ENCODE results near the gene HARBI1. TPM values are rescaled to one million over a fixed set of nuclear protein-coding genes. Genes with fewer than 3 reads are reported as not detected.

Gene HARBI1
- total RNA-seq, 2 experiments from 2014 or later, result 2.8 to 3.1 TPM

DNA sequence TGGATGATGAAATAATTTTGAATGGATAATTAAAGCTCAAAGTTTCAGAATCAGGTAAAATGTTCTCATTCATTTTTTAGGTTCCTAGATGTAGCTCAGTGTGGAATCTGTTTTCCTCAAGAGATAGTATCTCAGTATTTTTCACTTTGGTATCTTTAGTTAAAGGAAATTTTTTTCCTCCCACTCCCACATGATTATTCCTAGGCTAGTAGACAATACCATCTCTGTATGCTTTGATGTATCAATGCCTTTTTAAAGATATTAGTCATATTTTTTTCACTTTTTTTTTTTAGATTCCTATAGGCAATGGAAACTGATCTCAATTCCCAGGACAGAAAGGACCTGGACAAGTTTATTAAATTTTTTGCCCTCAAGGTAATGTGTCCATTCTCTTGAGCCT lies 27.0 kb upstream of the HARBI1 start:
- CTCF ChIA-PET, result interaction anchor here (0.6 to 0.7 kb wide), 3 partner anchors 14 to 154 kb away, joined by 3 to 5 read pairs (median 3); no protein-coding TSS in a partner anchor
- DNase-seq, result no peak
- no peak overlapping the region for H3K27ac Mint-ChIP-seq
- H3K36me3 Mint-ChIP-seq (ENCODE audit: low read depth), result peaks cover 16% of the 10 kb centered on the region
- intact Hi-C loops (cut with micrococcal nuclease), result no loop called here
- peaks cover 5% of the 10 kb centered on the region for H3K4me1 Mint-ChIP-seq (ENCODE audit: low read depth)
- H3K4me3 Mint-ChIP-seq, result no peak overlapping the region
- H3K27me3 Mint-ChIP-seq (ENCODE audit: low read depth), result no peaks in the 10 kb centered on the region
- H3K9me3 Mint-ChIP-seq, result no peaks in the 10 kb centered on the region

DNA sequence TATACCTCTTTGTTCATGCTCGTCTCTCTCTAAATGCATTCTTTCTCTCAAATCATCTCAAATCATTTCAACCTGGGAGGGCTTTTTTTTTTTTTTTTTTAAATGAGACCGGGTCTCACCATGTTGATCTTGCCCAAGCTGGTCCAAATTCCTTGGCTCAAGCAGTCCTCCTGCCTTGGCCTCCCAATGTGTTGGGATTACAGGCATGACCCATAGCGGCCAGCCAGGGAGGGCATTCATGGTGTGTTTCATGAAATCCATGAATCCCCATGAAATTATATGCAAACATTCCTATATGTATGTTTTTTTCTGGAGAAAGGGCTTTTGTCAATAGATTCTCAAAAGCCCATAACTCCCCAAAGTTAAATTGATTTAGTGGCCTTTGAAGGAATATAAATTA lies 26.5 kb upstream of the HARBI1 start:
- Mint-ChIP-seq H3K9me3 (no peaks in the 10 kb centered on the region), H3K4me3 (no peak overlapping the region), H3K27ac (no peak overlapping the region), H3K27me3 (ENCODE audit: low read depth) (no peaks in the 10 kb centered on the region), H3K36me3 (ENCODE audit: low read depth) (peaks cover 16% of the 10 kb centered on the region), H3K4me1 (ENCODE audit: low read depth) (peaks cover 5% of the 10 kb centered on the region)
- CTCF ChIA-PET, result interaction anchor here (0.6 to 1.5 kb wide), 2 partner anchors 115 to 154 kb away, joined by 3 read pairs; no protein-coding TSS in a partner anchor
- intact Hi-C loops (cut with micrococcal nuclease), result no loop called here
- DNase-seq, result no peak

DNA sequence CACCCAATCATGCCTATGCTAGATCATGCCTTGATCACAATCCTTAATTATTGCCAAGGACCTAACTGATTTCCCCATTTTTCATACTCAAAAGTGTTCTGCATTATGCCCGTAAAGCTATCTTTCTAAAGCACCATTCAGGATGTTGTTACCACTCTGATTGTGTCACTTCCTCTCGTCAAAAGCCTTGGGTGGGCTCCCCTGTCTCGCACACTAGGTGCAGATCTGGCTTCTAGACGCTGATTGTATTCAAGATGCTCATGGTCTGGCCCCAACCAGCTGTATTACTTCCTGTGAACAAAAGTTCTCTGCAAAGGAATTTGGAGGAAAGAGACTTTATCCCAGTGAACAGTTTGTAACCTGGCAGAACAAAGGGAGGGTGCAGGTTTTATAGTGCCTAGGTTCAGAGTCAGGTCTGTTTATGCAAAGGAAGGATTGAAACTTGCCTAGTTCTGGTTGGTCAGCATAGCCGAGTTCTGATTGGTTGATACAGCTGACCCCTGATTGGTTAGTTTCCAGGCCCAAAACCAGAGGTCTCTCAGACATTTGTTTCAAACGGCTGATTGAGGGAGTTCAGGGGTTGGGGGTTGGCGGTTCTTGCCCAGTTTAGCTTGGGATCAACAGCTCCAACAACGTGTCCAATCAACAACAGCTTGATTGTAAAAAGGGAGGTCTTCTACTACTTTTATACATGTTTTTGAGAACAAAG lies 25.8 kb upstream of the HARBI1 start:
- intact Hi-C loops (cut with micrococcal nuclease), result no loop called here
- peaks cover 5% of the 10 kb centered on the region for H3K4me1 Mint-ChIP-seq (ENCODE audit: low read depth)
- no peaks in the 10 kb centered on the region for H3K27me3 Mint-ChIP-seq (ENCODE audit: low read depth)
- H3K4me3 Mint-ChIP-seq, result no peak overlapping the region
- DNase-seq, result no peak
- no peaks in the 10 kb centered on the region for H3K9me3 Mint-ChIP-seq
- peaks cover 18% of the 10 kb centered on the region for H3K36me3 Mint-ChIP-seq (ENCODE audit: low read depth)
- no peak overlapping the region for H3K27ac Mint-ChIP-seq
- CTCF ChIA-PET, result interaction anchor here (1.5 kb wide), 1 partner anchor 115 kb away, joined by 3 read pairs; no protein-coding TSS in a partner anchor

DNA sequence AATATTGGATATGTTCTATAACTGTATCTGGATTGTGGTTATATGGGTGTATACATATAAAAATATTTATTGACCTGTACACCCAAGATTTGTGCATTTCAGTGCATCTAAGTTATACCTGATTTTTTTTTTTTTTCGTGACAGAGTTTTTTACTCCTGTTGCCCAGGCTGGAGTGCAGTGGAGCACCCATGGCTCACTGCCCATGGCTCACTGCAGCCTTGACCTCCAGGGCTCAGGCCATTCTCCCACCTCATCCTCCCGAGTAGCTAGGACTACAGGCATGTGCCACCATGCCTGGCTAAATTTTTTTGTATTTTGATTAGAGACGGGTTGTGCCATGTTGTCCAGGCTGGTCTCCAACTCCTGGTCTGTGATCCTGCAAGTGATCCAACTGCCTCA lies 24.6 kb upstream of the HARBI1 start:
- intact Hi-C loops (cut with micrococcal nuclease), result no loop called here
- no peak for DNase-seq
- CTCF ChIA-PET, result no interaction called here
- H3K4me1 Mint-ChIP-seq (ENCODE audit: low read depth), result peaks cover 5% of the 10 kb centered on the region
- H3K4me3 Mint-ChIP-seq, result no peak overlapping the region
- H3K9me3 Mint-ChIP-seq, result no peaks in the 10 kb centered on the region
- H3K27me3 Mint-ChIP-seq (ENCODE audit: low read depth), result no peaks in the 10 kb centered on the region
- no peak overlapping the region for H3K27ac Mint-ChIP-seq
- peaks cover 18% of the 10 kb centered on the region for H3K36me3 Mint-ChIP-seq (ENCODE audit: low read depth)

DNA sequence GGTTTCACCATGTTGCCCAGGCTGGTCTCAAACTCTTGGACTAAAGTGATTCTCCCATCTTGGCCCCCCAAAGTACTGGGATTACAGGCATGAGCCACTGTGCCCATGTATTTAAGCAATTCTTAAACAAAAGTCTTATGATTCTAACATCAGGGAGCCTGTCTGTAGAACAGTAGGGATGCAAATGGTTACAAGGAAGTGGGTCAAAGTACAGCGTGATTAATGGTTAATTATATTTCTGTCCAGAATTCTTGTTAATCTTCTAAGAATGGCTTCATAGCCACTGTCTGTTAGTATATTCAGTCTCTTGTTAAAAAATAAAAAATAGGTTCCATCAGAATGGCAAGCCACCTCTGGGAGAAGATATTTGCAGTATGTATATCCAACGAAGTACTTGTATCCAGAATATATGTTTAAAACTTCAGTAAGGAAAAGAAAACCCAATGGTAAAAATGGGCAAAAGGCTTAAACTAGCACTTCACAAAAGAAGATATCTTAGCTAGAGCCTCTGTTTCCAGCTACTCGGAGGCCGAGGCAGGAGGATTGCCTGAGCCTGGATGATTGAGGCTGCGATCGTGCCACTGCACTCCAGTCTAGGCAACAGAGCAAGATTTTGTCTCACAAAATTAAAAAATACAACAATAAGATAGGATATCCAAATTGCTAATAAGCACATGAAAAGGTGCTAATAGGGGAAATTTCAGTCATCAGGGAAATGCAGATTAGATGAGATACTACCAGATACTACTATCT lies 23.2 kb upstream of the HARBI1 start:
- DNase-seq, result no peak
- Mint-ChIP-seq H3K36me3 (ENCODE audit: low read depth) (peaks cover 14% of the 10 kb centered on the region), H3K4me1 (ENCODE audit: low read depth) (peaks cover 5% of the 10 kb centered on the region), H3K9me3 (no peaks in the 10 kb centered on the region), H3K4me3 (no peak overlapping the region), H3K27ac (no peak overlapping the region), H3K27me3 (ENCODE audit: low read depth) (no peaks in the 10 kb centered on the region)
- CTCF ChIA-PET, result no interaction called here
- intact Hi-C loops (cut with micrococcal nuclease), result no loop called here

DNA sequence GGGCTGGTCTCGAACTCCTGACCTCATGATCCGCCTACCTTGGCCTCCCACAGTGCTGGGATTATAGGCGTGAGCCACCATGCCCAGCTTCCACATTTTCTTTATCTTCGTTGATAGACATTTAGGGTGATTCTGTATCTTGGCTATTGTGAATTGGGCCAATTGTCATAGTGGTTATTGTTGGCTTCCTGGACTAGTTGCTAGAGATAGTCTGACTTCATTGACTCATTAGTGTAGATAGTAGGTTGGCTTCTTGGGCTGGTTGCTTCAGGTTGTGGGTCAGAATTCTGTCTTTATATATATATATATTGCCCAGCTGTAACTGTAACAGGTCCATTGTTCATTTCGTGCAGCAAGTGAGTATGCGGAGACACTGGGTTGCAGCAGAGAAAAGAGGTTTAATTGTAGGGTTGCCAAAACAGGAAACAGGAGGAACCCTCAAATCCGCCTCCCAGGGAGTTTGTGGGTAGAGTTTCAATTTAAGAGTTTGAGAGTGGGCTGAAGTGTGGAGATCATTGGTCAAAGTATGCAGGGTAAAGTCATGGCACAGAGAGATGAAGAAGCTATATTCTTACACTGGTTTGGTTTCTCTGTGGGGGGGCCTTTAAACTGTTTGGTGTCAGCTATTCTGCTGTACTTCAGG lies 22.3 kb upstream of the HARBI1 start:
- no peak for DNase-seq
- Mint-ChIP-seq H3K27ac (no peak overlapping the region), H3K27me3 (ENCODE audit: low read depth) (no peaks in the 10 kb centered on the region), H3K4me1 (ENCODE audit: low read depth) (peaks cover 5% of the 10 kb centered on the region), H3K9me3 (no peaks in the 10 kb centered on the region), H3K4me3 (no peak overlapping the region), H3K36me3 (ENCODE audit: low read depth) (peaks cover 14% of the 10 kb centered on the region)
- intact Hi-C loops (cut with micrococcal nuclease), result no loop called here
- CTCF ChIA-PET, result interaction anchor here (0.6 to 0.7 kb wide), 2 partner anchors 12 to 376 kb away, joined by 3 read pairs; no protein-coding TSS in a partner anchor

DNA sequence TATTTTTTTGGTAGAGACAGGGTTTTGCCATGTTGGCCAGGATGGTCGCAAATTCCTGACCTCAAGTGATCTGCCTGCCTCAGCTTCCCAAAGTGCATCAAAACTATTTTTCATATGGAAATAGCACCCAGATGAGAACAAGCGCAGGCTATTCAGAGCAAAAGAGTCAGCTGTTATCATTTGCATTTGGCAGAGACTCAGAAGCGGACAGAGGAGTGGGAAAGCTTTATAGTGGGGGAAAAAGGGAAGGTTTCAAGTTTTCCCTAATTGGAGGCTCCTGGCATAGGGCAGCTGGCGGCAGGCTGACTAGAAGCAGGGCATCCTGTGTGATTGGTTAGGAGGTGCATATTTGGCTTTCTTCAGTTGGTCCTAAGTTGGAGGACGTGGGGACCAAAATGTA lies 20.5 kb upstream of the HARBI1 start:
- CTCF ChIA-PET, result interaction anchor here (0.5 kb wide), 1 partner anchor 198 kb away, joined by 3 read pairs; no protein-coding TSS in a partner anchor
- intact Hi-C loops (cut with micrococcal nuclease), result no loop called here
- no peak overlapping the region for H3K27ac Mint-ChIP-seq
- no peaks in the 10 kb centered on the region for H3K9me3 Mint-ChIP-seq
- H3K4me3 Mint-ChIP-seq, result no peak overlapping the region
- no peaks in the 10 kb centered on the region for H3K27me3 Mint-ChIP-seq (ENCODE audit: low read depth)
- no peak for DNase-seq
- H3K36me3 Mint-ChIP-seq (ENCODE audit: low read depth), result peaks cover 12% of the 10 kb centered on the region
- peaks cover 5% of the 10 kb centered on the region for H3K4me1 Mint-ChIP-seq (ENCODE audit: low read depth)

DNA sequence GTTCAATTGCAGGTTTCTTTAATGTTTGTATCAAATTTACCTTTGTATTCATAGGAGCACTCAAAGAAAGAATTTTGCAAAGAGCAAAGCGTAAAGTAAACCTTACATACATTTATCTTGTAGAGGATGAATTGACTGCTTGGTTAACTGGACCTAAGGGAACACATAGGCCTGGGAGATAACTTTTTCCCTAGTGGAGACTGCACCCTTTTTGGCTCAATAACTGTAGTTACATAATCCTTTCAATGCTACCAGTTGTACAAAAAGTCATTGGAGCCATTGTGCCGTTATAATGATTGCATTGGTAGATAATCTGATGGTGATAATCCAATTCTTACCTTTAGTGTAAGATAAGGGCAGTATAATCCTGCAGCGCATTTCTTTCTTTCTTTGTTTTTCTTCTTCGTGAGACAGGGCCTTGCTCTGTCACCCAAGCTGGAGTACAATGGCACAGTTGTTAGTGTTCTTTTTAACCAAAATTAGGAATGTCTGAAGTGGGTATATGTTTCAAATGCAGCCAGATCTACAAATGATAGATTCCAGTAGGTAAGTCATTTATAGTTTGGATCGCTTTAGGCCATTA lies 18.6 kb upstream of the HARBI1 start:
- Mint-ChIP-seq H3K36me3 (ENCODE audit: low read depth) (peaks cover 15% of the 10 kb centered on the region), H3K27ac (no peak overlapping the region), H3K27me3 (ENCODE audit: low read depth) (no peaks in the 10 kb centered on the region), H3K9me3 (no peaks in the 10 kb centered on the region), H3K4me3 (no peak overlapping the region), H3K4me1 (ENCODE audit: low read depth) (peaks cover 5% of the 10 kb centered on the region)
- intact Hi-C loops (cut with micrococcal nuclease), result no loop called here
- DNase-seq, result no peak
- CTCF ChIA-PET, result no interaction called here

DNA sequence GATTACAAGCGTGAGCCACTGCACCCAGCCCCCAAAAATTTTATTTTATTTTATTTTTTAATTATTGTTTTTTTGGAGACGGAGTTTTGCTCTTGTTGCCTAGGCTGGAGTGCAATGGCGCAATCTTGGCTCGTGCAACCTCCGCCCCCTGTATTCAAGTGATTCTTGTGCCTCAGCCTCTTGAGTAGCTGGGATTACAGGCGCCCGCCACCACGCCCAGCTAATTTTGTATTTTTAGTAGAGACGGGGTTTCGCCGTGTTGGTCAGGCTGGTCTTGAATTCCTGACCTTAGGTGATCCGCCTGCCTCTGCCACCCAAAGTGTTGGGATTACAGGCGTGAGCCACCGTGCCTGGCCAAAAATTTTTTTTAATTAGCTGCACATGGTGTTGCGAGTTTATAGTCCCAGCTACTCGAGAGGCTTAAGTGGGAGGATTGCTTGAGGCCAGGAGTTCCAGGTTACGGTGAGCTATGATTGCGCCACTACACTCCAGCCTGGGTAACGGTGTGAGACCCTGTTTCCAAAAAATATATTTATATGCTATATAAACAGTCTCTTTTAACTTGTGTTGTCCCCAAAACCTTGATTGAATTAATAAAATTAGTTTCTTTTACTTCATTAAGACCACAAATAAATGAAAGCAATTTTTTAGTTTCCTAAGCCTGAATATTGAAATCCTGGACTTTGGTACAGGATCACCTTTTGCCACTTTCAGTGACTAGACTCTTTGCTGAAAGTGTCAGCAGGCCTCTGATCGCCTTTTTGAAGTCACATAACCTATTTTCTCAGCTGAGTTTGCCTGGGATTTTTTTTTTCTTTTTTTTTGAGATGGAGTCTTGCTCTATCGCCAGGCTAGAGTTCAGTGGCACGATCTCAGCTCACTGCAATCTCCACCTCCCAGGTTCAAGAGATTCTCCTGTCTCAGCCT lies 16.5 kb upstream of the HARBI1 start:
- H3K27me3 Mint-ChIP-seq (ENCODE audit: low read depth), result no peaks in the 10 kb centered on the region
- no peak overlapping the region for H3K4me3 Mint-ChIP-seq
- H3K27ac Mint-ChIP-seq, result no peak overlapping the region
- no peaks in the 10 kb centered on the region for H3K9me3 Mint-ChIP-seq
- H3K36me3 Mint-ChIP-seq (ENCODE audit: low read depth), result peaks cover 13% of the 10 kb centered on the region
- CTCF ChIA-PET, result interaction anchor here (0.6 to 1.2 kb wide), 4 partner anchors 15 to 241 kb away, joined by 3 to 5 read pairs (median 4); no protein-coding TSS in a partner anchor
- H3K4me1 Mint-ChIP-seq (ENCODE audit: low read depth), result no peaks in the 10 kb centered on the region
- DNase-seq, result no peak
- intact Hi-C loops (cut with micrococcal nuclease), result no loop called here

DNA sequence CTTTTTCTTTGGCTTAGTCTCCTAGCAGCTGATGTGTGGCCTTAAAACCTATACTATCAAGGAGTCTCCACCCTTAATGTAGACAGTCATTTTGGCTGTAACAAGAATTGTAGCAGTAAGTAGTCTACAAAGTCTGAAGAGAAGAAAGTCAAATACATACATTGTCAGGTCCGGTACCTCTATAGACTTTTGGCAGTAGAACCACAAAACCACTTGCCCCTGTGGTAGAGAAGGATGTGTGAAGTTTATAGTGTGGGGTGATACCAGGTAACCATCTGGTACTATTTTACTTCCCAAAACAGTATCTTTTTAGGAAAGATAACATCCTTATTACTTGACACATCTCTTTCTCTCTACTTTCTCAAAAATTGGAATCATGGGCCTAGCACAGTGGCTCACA lies 15.5 kb upstream of the HARBI1 start:
- CTCF ChIA-PET, result interaction anchor here (1.2 kb wide), 1 partner anchor 14 kb away, joined by 3 read pairs; no protein-coding TSS in a partner anchor
- DNase-seq, result no peak
- no peak overlapping the region for H3K27ac Mint-ChIP-seq
- H3K27me3 Mint-ChIP-seq (ENCODE audit: low read depth), result no peaks in the 10 kb centered on the region
- no peaks in the 10 kb centered on the region for H3K4me1 Mint-ChIP-seq (ENCODE audit: low read depth)
- intact Hi-C loops (cut with micrococcal nuclease), result no loop called here
- no peaks in the 10 kb centered on the region for H3K9me3 Mint-ChIP-seq
- H3K4me3 Mint-ChIP-seq, result no peak overlapping the region
- peaks cover 11% of the 10 kb centered on the region for H3K36me3 Mint-ChIP-seq (ENCODE audit: low read depth)

DNA sequence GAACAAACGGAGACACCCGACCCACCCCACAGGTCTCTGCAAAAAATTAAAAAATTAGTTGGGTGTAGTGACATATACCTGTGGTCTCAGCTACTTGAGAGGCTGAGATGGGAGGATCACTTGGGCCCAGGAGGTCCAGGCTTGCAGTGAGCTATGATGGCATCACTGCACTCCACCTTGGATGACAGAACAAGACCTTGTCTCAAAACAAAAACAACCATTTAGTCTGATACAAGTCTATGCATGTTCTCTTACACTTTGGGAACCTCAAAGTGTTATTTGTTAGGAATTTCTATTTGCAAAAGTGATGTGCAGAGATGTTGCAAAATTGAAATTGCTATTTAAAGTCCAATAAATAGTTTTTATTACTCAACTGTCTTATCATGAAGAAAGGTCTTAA lies 14.6 kb upstream of the HARBI1 start:
- peaks cover 12% of the 10 kb centered on the region for H3K36me3 Mint-ChIP-seq (ENCODE audit: low read depth)

More for the DNA sequence above, 14.6 kb upstream of the HARBI1 start:
- intact Hi-C loops (cut with micrococcal nuclease), result no loop called here
- H3K4me1 Mint-ChIP-seq (ENCODE audit: low read depth), result no peaks in the 10 kb centered on the region
- H3K27me3 Mint-ChIP-seq (ENCODE audit: low read depth), result no peaks in the 10 kb centered on the region
- no peak overlapping the region for H3K4me3 Mint-ChIP-seq
- CTCF ChIA-PET, result interaction anchor here (0.7 to 2.3 kb wide), 3 partner anchors 13 to 142 kb away, joined by 3 to 6 read pairs (median 5); no protein-coding TSS in a partner anchor
- no peaks in the 10 kb centered on the region for H3K9me3 Mint-ChIP-seq
- no peak overlapping the region for H3K27ac Mint-ChIP-seq
- no peak for DNase-seq

All from activated naive CD4-positive, alpha-beta T cell treated with anti-CD3 and anti-CD28 coated beads for 36 hours (primary cell).